K562 (cell line): ENCODE measurements around the gene TMEM135. TPM values are rescaled to one million over a fixed set of nuclear protein-coding genes. Genes with fewer than 3 reads are reported as not detected.

Source experiments
- ATAC-seq: fragments of 200-7000 bp; cut with Tn5 transposase; 3 replicates; pipeline ENCODE4 v1.9.1; 2020; ENCODE audit warnings: moderate library complexity
- BruUV-seq: library from RNA; stranded (reverse); fragments of 400-500 nt; replicated peaks from 2 replicates; lab custom pipeline; 2021; lab: Mats Ljungman, UMichigan
- CTCF ChIA-PET: fragments of 300-600 bp; formaldehyde crosslinking; extraction: SDS; loops from one replicate; lab custom pipeline; 2021; ENCODE audit warnings: low intra/inter-chr PET ratio; lab: Yijun Ruan, JAX
- POLR2A ChIA-PET: fragments of 300-600, 350-650 bp; sonication (Branson Sonifier 250); formaldehyde crosslinking; extraction: SDS; loops from one replicate; lab custom pipeline; 2021; ENCODE audit warnings: antibody characterized with exemption, inconsistent platforms; lab: Yijun Ruan, JAX
- DNase-seq, 4 experiments: peaks; one replicate each; pipeline versions ENCODE4 v3.0.0 to v3.0.0-alpha.2; 2011 to 2018; ENCODE audit warnings: low spot score in 3 of 4, mixed read lengths in 3 of 4; ENCODE audit errors: extremely low read depth in 1 of 4
- FAIRE-seq: peaks from 2 replicates; lab custom pipeline; 2011; peaks lifted over from hg19 to GRCh38; lab: Jason Lieb, UNC
- H2AFZ ChIP-seq: 2 replicates; pipeline ENCODE4 v1.6.0; 2011; ENCODE audit warnings: low read depth, low read length, control low read depth, inconsistent platforms
- H3K27ac ChIP-seq: fragments of 200-600 bp; 3 replicates; pipeline ENCODE4 v1.8.0; 2011; ENCODE audit warnings: low read depth, mild to moderate bottlenecking, control low read depth, inconsistent platforms, low read length, moderate library complexity, mixed read lengths; ENCODE audit errors: extremely low read depth
- H3K27me3 ChIP-seq, 2 experiments: fragments of 300-600 bp in 1 of 2; 2 replicates in 1 of 2; 3 replicates in 1 of 2; pipeline versions ENCODE4 v1.6.0 to v1.8.0; 2011; ENCODE audit warnings: inconsistent platforms in 2 of 2, low read length in 2 of 2, mild to moderate bottlenecking in 1 of 2, mixed read lengths in 1 of 2, moderate library complexity in 1 of 2; ENCODE audit not compliant: control insufficient read depth in 2 of 2, insufficient read depth in 2 of 2
- H3K36me3 ChIP-seq: fragments of 300-600 bp; 3 replicates; pipeline ENCODE4 v1.8.0; 2011; ENCODE audit warnings: mild to moderate bottlenecking, low read length, inconsistent platforms; ENCODE audit not compliant: control insufficient read depth, insufficient read depth
- H3K4me1 ChIP-seq, 2 experiments: fragments of 200-600 bp in 1 of 2; replicated peaks in 1 of 2; 2 replicates in 1 of 2; 3 replicates in 1 of 2; pipeline versions ENCODE4 v1.5.1 to v1.8.0; 2011; ENCODE audit warnings: inconsistent platforms in 2 of 2, low read length in 2 of 2, mild to moderate bottlenecking in 1 of 2, mixed read lengths in 1 of 2, moderate library complexity in 1 of 2; ENCODE audit not compliant: control insufficient read depth in 2 of 2, insufficient read depth in 2 of 2
- H3K4me2 ChIP-seq: 2 replicates; pipeline ENCODE4 v1.6.1; 2011; ENCODE audit warnings: low read length, control low read depth, inconsistent platforms, mixed read lengths; ENCODE audit not compliant: insufficient read depth
- H3K4me3 ChIP-seq: fragments of 200-600 bp; sonication (generic), shearing (Covaris generic); 2 replicates; pipeline ENCODE4 v1.5.1; 2016; ENCODE audit warnings: control low read depth, inconsistent platforms
- H3K79me2 ChIP-seq: fragments of 200-600 bp; 3 replicates; pipeline ENCODE4 v1.8.0; 2011; ENCODE audit warnings: low read length, inconsistent platforms; ENCODE audit not compliant: control insufficient read depth, insufficient read depth
- H3K9ac ChIP-seq, 2 experiments: 2 replicates each; pipeline versions ENCODE4 v1.6.0 to v1.6.1; 2011; ENCODE audit warnings: low read depth in 2 of 2, low read length in 2 of 2, control low read depth in 1 of 2, inconsistent platforms in 1 of 2, mild to moderate bottlenecking in 1 of 2, mixed read lengths in 1 of 2; ENCODE audit not compliant: insufficient read depth in 1 of 2
- H3K9me1 ChIP-seq: one replicate; pipeline ENCODE4 v1.6.0; 2011; ENCODE audit warnings: inconsistent platforms, mild to moderate bottlenecking, low read length, moderate library complexity; ENCODE audit not compliant: control insufficient read depth, insufficient read depth
- H3K9me3 ChIP-seq: replicated peaks from 2 replicates; pipeline ENCODE4 v1.5.1; 2011; ENCODE audit warnings: low read depth, low read length, inconsistent platforms; ENCODE audit not compliant: control insufficient read depth, insufficient read depth
- H4K20me1 ChIP-seq: replicated peaks from 2 replicates; pipeline ENCODE4 v1.6.1; 2011; ENCODE audit warnings: low read length, inconsistent platforms, mixed read lengths; ENCODE audit not compliant: control insufficient read depth, insufficient read depth
- CHD2 ChIP-seq: IDR thresholded peaks from 2 replicates; pipeline ENCODE4 v1.6.1; 2011; ENCODE audit warnings: low read depth, low read length
- CREM ChIP-seq: IDR thresholded peaks from 2 replicates; pipeline ENCODE4 v1.6.1; 2014; ENCODE audit warnings: antibody characterized with exemption, low read depth
- FOXK2 ChIP-seq, 2 experiments: fragments of 450-650 bp; IDR thresholded peaks in 1 of 2; conservative IDR thresholded peaks in 1 of 2; 2 replicates each; pipeline ENCODE4 v1.6.1; 2016; ENCODE audit warnings: low read depth in 2 of 2, mild to moderate bottlenecking in 1 of 2
- FUS ChIP-seq: fragments of 200-400 bp; formaldehyde crosslinking; optimal IDR thresholded peaks from 2 replicates; pipeline ENCODE3; 2017; ENCODE audit warnings: low read depth, low read length
- HMBOX1 ChIP-seq: sonication (generic); IDR thresholded peaks from 2 replicates; pipeline ENCODE4 v1.6.1; 2016
- ILK ChIP-seq: fragments of 450-650 bp; IDR thresholded peaks from 2 replicates; pipeline ENCODE4 v1.6.1; 2016; ENCODE audit warnings: missing genetic modification characterization, low read depth, mild to moderate bottlenecking, missing compliant biosample characterization, moderate library complexity, borderline replicate concordance
- MCM3 ChIP-seq: fragments of 450-650 bp; IDR thresholded peaks from 2 replicates; pipeline ENCODE4 v1.6.1; 2016
- MITF ChIP-seq: IDR thresholded peaks from 2 replicates; pipeline ENCODE4 v1.6.1; 2014; ENCODE audit warnings: antibody characterized with exemption
- PURB ChIP-seq: sonication (generic); formaldehyde crosslinking; IDR thresholded peaks from 2 replicates; pipeline ENCODE4 v1.9.0; 2021; ENCODE audit warnings: low read depth, mild to moderate bottlenecking, missing genetic modification reagents
- SNAPC5 ChIP-seq: fragments of 250-450 bp; sonication (Bioruptor Pico); IDR thresholded peaks from 2 replicates; pipeline ENCODE4 v1.8.0; 2021; ENCODE audit warnings: moderate library complexity, mild to moderate bottlenecking, inconsistent platforms
- TRIM24 ChIP-seq, 2 experiments: fragments of 450-650 bp; IDR thresholded peaks; 2 replicates each; pipeline ENCODE4 v1.6.1; 2016
- ZNF197 ChIP-seq: fragments of 200-800 bp; sonication (Bioruptor generic); IDR thresholded peaks from 2 replicates; pipeline ENCODE4 v1.6.1; 2016; ENCODE audit warnings: low read depth, missing genetic modification characterization, missing compliant biosample characterization
- ZNF609 ChIP-seq: sonication (generic); formaldehyde crosslinking; IDR thresholded peaks from 2 replicates; pipeline ENCODE4 v1.8.1; 2023; ENCODE audit warnings: missing genetic modification reagents, mild to moderate bottlenecking, borderline replicate concordance
- WGBS: fragments of 100-300 bp; shearing (Covaris generic); methylation state at CpG from one replicate; pipeline ENCODE4 v1.1.6; 2016; ENCODE audit warnings: low coverage, mixed read lengths; ENCODE audit not compliant: insufficient coverage; ENCODE audit errors: missing lambda C conversion rate; 5-methylcytosine and 5-hydroxymethylcytosine counted together
- in situ Hi-C: fragments of 300-500 bp; cut with MboI; formaldehyde crosslinking; loops from 4 replicates; pipeline ENCODE4 v1.15.0; 2018; ENCODE audit warnings: inconsistent platforms, mixed read lengths
- intact Hi-C: fragments of 100-400 bp; cut with micrococcal nuclease; formaldehyde crosslinking; loops from 2 replicates; pipeline ENCODE4 v1.14.2; 2022
- polyA plus RNA-seq, 8 experiments: library from polyadenylated mRNA; depleted of rRNA in 4 of 8; stranded (reverse) in 5 of 8; unstranded in 3 of 8; fragments of >200 nt; fragmentation: Nextera tagmentation in 2 of 8; fragmentation: Illumina TruSeq in 1 of 8; extraction: Ambion mirVana in 2 of 8; extraction: Trizol in 1 of 8; gene quantifications; 2 replicates each; pipeline versions ENCODE4 v1.2.1 to v1.2.3, GENCODE V29; 2011 to 2014; ENCODE audit warnings: inconsistent platforms in 1 of 8, missing spikeins in 1 of 8
- total RNA-seq, 7 experiments: library from RNA; depleted of rRNA in 6 of 7; stranded (reverse); fragments of >200 nt in 6 of 7; fragmentation: Illumina TruSeq in 2 of 7; extraction: Trizol in 2 of 7; gene quantifications; 2 replicates each; pipeline versions ENCODE4 v1.2.1 to v1.2.3, GENCODE V29; 2011 to 2021; ENCODE audit warnings: low replicate concordance in 1 of 7

TMEM135 gene
- total and polyA plus RNA-seq, 9 of the 15 experiments (the other 6 are each of a cell fraction or from before 2014, with no cell fraction given): 17.3 to 53.6 (median 24.9) TPM

- TF ChIP-seq ZNF609 (CRISPR knock-in tag): no peak
- TF ChIP-seq MCM3: no peak
- TF ChIP-seq ZNF197 (CRISPR knock-in tag): no peak
- TF ChIP-seq FUS: no peak
- TF ChIP-seq TRIM24 (IDR thresholded peaks at IDR 0.05): no peak
Measured at GRCh38 chr11:87007963-87008362, 29.8 kb upstream of the TMEM135 start (continued).

- CTCF ChIA-PET: no interaction called here
- WGBS: 62% methylated on average over 1 of the region's 1 CpG
- peak overlapping the region; percentile 59; the same call in 1 of the 2 replicates for H2AFZ ChIP-seq
- TF ChIP-seq CHD2 (no peak), MITF (no peak), FOXK2 (conservative IDR thresholded peaks at IDR 0.05 in 1 of 2, IDR thresholded peaks at IDR 0.05 in 1 of 2; ENCODE audit: low read depth in 2 of 2) (no peak), HMBOX1 (no peak), SNAPC5 (CRISPR knock-in tag) (no peak), PURB (no peak), ILK (no peak), CREM (no peak)
Measured at GRCh38 chr11:87012089-87012488, 25.6 kb upstream of the TMEM135 start.

More at GRCh38 chr11:87012089-87012488, 25.6 kb upstream of the TMEM135 start:
- H3K4me3 ChIP-seq: no peak overlapping the region
- no peak overlapping the region for H3K9ac ChIP-seq
- no peaks in the 10 kb centered on the region for H3K27me3 ChIP-seq
- no peaks in the 10 kb centered on the region for H3K4me1 ChIP-seq
- H4K20me1 ChIP-seq: no peaks in the 10 kb centered on the region
- H3K36me3 ChIP-seq: no peaks in the 10 kb centered on the region
- in situ Hi-C loops (no loop called here), intact Hi-C loops (no loop called here)
- 0 out of 3 replicates have a peak, but pooled peaks have one; percentile 28 for ATAC-seq
- no peaks in the 10 kb centered on the region for H3K9me3 ChIP-seq
- H3K4me2 ChIP-seq: no peak overlapping the region
- POLR2A ChIA-PET: interaction anchor here (1.4 kb wide), 1 partner anchor 19 kb away, joined by 5 read pairs; no protein-coding TSS in a partner anchor
- H3K27ac ChIP-seq: no peak overlapping the region
- H3K9me1 ChIP-seq: no peaks in the 10 kb centered on the region
- FAIRE-seq: no peak
- BruUV-seq: no TSS peak
- no peaks in the 10 kb centered on the region for H3K79me2 ChIP-seq
- DNase-seq: no peak
